ENCODE data around the gene HNF1A. TPM values are rescaled to one million over a fixed set of nuclear protein-coding genes. Genes with fewer than 3 reads are reported as not detected.
A peak's percentile ranks its signal among the peaks of the same experiment; 100 is the strongest.

The HNF1A gene
- total and polyA plus RNA-seq, 2 of the 13 experiments (the other 11 are each of a cell fraction or from before 2014, with no cell fraction given), result 13.4 to 34.7 TPM

GRCh38 chr12:120978296-120979219, at the start of gene HNF1A (continued):
- TF ChIP-seq ZNF770 (CRISPR knock-in tag; IDR thresholded peaks at IDR 0.05) (peak; percentile 47), E2F2 (CRISPR knock-in tag; IDR thresholded peaks at IDR 0.05; ENCODE audit: borderline replicate concordance) (no peak), MXI1 (IDR thresholded peaks at IDR 0.05; ENCODE audit: borderline replicate concordance, low read depth, low read length) (peak; percentile 77; the same call in 1 of the 3 replicates), HOXA7 (CRISPR knock-in tag; IDR thresholded peaks at IDR 0.05) (no peak), ZSCAN21 (CRISPR knock-in tag; IDR thresholded peaks at IDR 0.05; ENCODE audit: borderline replicate concordance) (peak; percentile 68; the same call in 1 of the 2 replicates), ZNF580 (CRISPR knock-in tag; IDR thresholded peaks at IDR 0.05; ENCODE audit: borderline replicate concordance, low read depth) (no peak; the same call in 1 of the 2 replicates), ZNF280D (CRISPR knock-in tag; IDR thresholded peaks at IDR 0.05) (peak; percentile 38; the same call in 1 of the 2 replicates), ZKSCAN5 (CRISPR knock-in tag; IDR thresholded peaks at IDR 0.05) (no peak), ELF3 (CRISPR knock-in tag; IDR thresholded peaks at IDR 0.05) (peak; percentile 61; the same call in 1 of the 2 replicates), TAF15 (IDR thresholded peaks at IDR 0.05; ENCODE audit: low read depth, low read length, poor library complexity, severe bottlenecking) (no peak), SETDB1 (CRISPR knock-in tag; IDR thresholded peaks at IDR 0.05; ENCODE audit: borderline replicate concordance) (no peak), ZNF24 (IDR thresholded peaks at IDR 0.05) (no peak), ZNF772 (CRISPR knock-in tag; IDR thresholded peaks at IDR 0.05) (0 out of 2 replicates have a peak, but pooled peaks have one; percentile 18), ZFY (CRISPR knock-in tag; IDR thresholded peaks at IDR 0.05) (peak; percentile 72), MED13 (CRISPR knock-in tag; IDR thresholded peaks at IDR 0.05) (peak; percentile 54; the same call in 1 of the 2 replicates), BATF2 (CRISPR knock-in tag; IDR thresholded peaks at IDR 0.05) (no peak), PAWR (CRISPR knock-in tag; IDR thresholded peaks at IDR 0.05; ENCODE audit: borderline replicate concordance) (no peak), SRSF4 (IDR thresholded peaks at IDR 0.05; ENCODE audit: low read depth, low read length, poor library complexity, severe bottlenecking) (no peak), ZNF382 (CRISPR knock-in tag; IDR thresholded peaks at IDR 0.05; ENCODE audit: borderline replicate concordance) (no peak), NFKB2 (CRISPR knock-in tag; IDR thresholded peaks at IDR 0.05; ENCODE audit: borderline replicate concordance) (no peak)

Measured in HepG2 (cell line).